ENCODE data around the gene IGFALS.

Gene IGFALS

DNA sequence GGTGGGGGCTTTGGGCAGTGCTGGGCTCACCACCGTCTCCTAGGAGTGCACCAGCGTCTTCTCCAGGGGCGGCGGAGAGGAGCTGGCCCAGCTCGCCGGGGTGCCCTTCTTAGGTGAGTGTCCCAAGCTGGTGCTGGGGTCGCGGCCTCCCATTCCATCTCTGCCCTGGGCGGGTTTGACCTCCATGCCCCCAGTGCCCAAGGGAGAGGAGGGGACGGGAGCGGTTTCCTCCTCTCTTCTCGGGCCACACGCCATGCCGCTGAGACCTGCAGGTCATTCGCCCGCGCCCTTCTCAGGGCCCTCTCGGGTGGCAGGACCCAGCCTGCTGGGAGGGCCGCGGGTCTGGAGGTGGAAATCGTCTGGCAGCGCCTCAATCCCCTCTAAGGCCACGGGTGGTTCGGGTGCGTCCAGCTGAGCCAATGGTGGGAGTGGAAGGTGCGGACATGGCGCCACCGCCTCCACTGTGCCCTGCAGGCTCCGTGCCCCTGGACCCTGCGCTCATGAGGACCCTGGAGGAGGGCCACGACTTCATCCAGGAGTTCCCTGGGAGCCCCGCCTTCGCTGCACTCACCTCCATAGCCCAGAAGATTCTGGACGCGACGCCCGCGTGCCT lies 5.3 kb downstream of the IGFALS start:
- no peak for DNase-seq

DNA sequence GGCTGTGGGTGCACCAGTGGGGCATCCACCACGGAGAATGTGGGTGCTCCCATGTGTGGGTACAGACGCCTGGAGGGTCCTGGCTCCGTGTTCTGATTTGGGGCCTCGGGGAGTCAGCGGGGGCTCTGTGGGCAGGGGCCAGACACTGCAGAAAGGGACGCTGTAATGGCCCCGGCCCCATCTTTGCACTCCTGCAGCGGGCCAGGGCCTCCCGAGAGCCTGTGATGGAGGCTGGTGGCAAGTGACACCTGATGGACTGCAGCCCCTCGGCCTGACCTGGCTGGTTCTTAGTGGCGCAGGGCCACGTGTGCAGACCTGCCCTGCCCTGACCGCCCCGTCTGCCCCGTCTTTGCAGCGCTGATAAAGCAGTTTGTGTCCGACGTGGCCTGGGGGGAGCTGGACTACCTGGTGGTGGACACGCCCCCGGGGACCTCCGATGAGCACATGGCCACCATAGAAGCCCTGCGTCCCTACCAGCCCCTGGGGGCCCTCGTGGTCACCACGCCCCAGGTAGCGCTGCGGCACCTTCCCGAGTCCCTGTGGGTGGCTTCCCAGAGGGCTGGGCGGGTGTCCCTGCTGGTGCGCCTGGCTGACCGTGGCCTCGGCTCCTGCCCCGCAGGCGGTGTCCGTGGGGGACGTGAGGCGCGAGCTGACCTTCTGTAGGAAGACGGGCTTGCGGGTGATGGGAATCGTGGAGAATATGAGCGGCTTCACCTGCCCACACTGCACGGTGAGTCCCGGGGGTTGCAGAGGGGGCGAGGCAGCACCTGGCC lies 6.0 kb downstream of the IGFALS start:
- no peak for DNase-seq

- DNase-seq: no peak
Observed at GRCh38 chr16:1787056-1787321, 6.5 kb downstream of the IGFALS start.

GRCh38 chr16:1786242-1787055 lies 7.1 kb downstream of the IGFALS start:
- DNase-seq: no peak

- no peak for DNase-seq
Observed at GRCh38 chr16:1785846-1786170, 7.7 kb downstream of the IGFALS start.

GRCh38 chr16:1784977-1785845 lies 8.3 kb downstream of the IGFALS start:
- no peak for DNase-seq

GRCh38 chr16:1782408-1783264 lies 10.9 kb downstream of the IGFALS start, which contains the start of the genes NUBP2 and SPSB3:
TSS of gene NUBP2 (plus strand) at chr16:1782960. CDS start at chr16:1783021, 61 bp downstream.
TSS of gene SPSB3 (minus strand) at chr16:1782571. CDS start at chr16:1781483, 1,088 bp downstream.
- DNase-seq: peak; percentile 96 to 100

DNA sequence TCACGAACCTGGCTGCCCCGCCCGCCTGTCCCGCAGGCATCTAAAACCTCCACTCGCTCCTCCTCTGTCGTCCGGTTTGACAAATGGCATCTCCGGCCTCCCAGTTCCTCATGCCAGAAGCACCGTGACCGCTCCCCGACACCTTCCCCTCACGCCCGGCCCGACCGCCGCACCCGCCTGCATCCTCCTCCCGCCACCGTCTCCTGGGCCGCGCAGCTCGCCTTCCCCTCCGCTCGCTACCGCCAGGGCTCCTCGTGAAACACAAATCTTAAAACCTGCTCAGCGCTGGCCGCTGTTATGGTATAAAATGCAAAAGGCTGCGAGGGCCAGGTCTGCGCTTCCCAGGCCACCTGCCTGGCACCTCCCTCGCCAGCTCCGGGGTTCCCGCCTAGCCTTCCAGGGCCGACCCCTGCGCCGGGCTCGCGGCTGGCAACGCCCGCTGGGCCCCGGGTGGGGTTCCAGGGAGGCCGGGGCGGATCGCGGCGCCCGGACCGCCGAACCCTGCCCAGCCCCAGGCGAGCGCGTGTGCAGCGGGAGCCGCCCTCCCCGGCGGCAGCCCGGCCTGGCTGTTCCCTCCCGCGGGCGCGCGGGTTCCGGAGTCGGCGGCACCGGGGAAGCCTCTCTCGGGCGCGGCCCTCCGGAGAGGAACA lies 11.6 kb downstream of the IGFALS start:
- no peak for DNase-seq

- no peak for DNase-seq
Observed at GRCh38 chr16:1781254-1781653, 12.3 kb downstream of the IGFALS start.

DNA sequence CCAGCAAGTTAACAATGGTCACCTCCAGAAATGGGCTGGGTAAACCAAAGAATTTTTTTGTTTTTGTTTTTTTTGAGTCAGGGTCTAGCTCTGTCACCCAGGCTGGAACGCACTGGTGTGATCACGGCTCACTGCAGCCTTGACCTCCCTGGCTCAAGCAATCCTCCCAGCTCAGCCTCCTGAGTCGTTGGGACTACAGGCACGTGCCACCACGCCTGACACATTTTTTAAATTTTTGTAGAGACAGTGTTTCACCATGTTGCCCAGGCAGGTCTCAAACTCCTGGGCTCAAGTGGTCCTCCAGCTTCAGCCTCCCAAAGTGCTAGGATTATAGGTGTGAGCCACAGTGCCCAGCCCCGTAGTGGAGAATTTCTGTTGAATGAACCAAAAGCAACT lies 12.8 kb downstream of the IGFALS start:
- DNase-seq: no peak

DNA sequence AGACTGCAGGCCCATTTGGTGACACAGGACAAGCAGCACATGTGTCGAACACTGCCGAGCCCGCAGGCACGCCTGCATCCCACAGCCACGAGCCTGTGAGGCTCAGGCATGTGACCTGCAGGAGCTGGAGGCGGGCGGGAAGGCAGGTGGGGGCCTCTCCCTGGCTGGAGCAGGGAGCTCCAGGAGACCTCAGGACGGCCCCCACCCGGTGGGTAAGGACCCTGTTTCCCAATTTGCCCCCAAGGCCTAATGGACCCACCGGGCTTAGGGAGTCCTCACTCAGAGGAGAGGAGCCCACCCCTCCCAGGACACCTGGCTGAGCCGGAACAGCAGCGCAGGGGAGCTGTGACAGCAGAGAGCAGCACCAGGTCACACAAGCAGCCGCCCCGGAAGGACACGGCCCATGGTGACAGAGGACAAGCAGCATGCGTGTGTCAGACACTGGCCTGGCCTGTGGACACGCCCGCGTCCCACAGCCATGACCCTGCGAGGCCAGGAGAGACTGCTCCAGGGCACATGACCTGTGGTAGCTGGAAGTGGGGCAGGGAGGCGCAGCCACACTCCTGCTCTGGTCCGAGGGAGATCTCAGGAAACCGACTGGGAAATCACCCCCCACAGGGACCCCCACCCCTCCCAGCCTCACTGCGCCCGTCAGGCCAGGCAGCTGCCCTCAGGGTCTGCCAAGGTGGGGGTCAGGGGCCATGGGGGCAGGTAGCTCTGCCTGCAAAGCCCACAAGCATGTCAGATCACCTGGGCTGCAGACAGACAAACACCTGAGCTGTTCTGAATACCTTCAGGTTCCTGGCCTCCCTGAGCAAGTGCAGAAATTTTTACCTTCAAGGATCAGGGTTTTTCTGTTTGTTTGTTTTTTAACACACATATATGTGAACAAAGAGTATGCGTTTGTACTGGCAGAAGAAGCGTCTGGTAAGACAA lies 13.5 kb downstream of the IGFALS start:
- DNase-seq: no peak

DNA sequence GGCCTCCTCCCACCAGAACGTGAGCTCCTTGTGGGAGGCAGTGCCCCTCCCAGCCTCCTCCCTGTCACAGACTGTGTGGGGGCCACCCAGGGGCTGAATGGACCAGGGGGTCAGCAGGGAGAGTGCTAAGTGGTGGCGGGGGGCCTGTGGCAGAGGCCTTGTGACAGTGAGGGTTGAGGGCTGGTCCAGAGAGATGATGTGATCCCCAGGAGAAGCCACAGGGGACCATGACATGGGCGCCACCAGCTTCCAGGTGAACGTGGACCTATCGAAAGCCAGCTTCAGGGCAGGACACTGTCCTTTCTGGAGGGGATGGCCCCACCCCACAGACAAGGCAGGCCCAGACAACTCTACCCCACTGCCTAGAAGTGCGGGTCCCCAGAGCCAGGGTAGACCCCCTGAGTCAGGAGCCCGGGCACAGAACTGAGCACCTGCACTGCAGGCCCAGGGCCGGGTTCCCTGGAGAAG lies 14.2 kb downstream of the IGFALS start:
- DNase-seq: no peak

DNA sequence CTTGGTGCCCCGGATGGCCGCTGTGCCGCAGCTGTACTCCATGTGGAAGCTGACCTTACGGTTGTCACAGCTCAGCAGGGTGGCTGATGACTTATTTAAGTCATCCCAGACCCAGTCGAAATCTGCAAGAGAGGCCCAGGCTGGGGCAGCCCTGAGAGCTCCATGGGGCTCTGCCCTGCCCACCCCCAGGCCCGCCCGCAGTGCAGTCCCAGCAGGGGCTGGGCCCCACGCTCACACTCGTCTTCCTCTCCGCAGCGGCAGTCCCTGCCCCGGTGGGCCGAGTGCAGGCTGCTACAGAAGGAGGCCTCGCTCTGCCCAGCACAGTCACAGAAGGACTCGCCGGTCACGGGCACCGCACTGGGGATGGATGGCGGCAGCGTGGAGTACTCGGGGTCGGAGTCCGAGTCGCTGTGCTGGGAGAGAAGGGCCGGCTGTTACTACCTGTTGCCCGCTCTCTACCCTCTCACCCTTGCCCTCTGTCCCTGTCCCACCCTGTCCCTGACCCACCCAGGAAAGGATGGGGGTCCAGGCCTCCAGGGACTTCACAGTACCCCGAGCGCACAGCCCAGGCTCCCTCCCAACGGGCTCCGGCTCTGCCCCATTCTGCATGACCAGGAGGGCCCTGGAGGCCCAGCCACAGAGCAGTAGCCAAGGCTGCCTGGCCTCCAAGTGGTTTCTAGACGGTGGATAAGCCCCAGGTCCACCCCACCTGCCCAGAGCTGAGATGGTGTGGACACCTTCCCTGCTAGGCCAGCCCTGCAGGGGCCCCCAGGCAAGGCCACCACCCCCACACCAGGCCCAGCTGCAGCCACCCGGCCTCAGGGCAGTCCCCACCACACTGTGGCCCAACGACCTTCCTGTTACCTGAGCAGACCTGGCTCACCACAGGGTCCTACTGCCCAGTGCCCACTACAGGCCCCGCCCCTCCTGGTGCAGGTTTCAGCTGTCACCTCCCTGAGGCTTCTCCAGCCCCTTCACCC lies 15.0 kb downstream of the IGFALS start:
- no peak for DNase-seq

DNA sequence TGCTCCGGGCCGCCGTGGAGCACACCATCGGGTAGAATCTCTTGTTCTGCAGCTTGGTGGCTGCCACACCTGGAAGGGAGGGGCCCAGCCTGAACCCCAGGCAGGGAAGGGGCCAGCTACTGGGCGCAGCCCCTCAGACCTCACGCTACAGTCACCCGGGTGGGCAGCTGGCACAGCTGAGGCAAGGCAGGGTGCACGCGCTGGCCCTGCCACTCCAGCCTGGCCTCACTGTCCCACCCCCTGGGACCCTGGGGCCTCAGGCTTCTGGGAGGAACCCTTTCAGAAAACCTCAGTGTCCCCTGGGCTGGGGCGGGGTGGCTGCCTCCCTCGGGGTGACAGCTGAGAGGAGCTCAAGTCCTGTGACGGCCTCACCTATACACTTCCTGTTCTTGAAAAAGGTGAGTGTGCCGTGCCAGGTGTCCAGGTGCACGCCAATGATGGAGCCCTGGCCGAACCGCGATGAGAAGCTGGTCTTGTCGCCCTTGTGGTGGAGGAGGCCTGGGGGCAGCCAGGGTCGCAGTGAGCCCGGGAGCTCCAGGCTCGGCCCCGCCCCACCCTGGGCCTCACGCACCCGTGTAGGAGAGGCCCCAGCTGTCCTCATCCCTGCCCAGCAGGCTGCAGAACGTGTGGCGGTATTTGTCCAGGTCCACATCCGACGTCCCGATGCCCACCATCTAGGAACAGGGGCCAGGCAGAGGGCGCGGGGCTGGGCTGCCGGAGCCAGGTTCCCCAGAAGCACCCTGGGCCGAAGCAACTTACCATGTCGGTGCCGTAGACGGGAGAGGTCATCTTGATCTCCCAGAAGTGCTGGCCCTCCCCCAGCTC lies 15.9 kb downstream of the IGFALS start:
- DNase-seq: no peak

GRCh38 chr16:1776991-1777374 lies 16.5 kb downstream of the IGFALS start:
- no peak for DNase-seq

- no peak for DNase-seq
Observed at GRCh38 chr16:1776672-1776955, 16.9 kb downstream of the IGFALS start.

- no peak for DNase-seq
Observed at GRCh38 chr16:1775846-1776671, 17.4 kb downstream of the IGFALS start.
